Prostate gland (tissue), 2 donors: ENCODE measurements around the gene NPIPA5.

Source experiments
- POLR2A ChIP-seq: fragments of 450-650 bp; IDR thresholded peaks from one replicate; pipeline ENCODE4 v1.6.1; 2016; ENCODE audit warnings: antibody characterized with exemption, mild to moderate bottlenecking
- POLR2AphosphoS5 ChIP-seq: sonication (generic); formaldehyde crosslinking; IDR thresholded peaks from one replicate; pipeline ENCODE4 v1.6.1; 2017; ENCODE audit warnings: antibody characterized with exemption
- TF ChIP-seq, protein P1 (sequence below), 4 experiments: fragments of 200-600 bp in 2 of 4; fragments of 450-650 bp in 2 of 4; sonication (generic) in 2 of 4; IDR thresholded peaks; 1 replicate in 3 of 4; 2 replicates in 1 of 4; pipeline ENCODE4 v1.5.1; 2016 to 2019; ENCODE audit warnings: antibody characterized with exemption in 4 of 4, mild to moderate bottlenecking in 2 of 4, moderate library complexity in 2 of 4

DNA sequence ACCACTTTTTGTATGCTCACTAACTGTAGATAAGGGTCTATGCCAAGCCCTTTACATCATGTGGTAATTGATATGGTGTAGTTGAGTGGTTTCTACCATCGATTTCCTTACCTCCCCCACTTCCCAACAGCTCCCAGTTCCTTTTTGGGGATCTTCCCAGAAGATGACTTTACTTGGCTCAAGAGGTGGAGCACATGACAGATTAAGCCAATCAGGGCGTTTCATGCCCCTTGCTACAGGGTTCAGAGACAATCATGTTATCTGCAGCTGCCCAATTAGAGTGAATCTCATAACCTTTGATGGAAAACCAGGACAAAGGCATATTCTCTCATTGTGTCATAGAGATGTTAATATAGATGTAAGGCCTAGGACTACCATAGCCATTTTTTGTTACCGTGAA, 40.1 kb upstream of the NPIPA5 start:
- TF ChIP-seq POLR2AphosphoS5: no peak
- TF ChIP-seq, protein P1, sequence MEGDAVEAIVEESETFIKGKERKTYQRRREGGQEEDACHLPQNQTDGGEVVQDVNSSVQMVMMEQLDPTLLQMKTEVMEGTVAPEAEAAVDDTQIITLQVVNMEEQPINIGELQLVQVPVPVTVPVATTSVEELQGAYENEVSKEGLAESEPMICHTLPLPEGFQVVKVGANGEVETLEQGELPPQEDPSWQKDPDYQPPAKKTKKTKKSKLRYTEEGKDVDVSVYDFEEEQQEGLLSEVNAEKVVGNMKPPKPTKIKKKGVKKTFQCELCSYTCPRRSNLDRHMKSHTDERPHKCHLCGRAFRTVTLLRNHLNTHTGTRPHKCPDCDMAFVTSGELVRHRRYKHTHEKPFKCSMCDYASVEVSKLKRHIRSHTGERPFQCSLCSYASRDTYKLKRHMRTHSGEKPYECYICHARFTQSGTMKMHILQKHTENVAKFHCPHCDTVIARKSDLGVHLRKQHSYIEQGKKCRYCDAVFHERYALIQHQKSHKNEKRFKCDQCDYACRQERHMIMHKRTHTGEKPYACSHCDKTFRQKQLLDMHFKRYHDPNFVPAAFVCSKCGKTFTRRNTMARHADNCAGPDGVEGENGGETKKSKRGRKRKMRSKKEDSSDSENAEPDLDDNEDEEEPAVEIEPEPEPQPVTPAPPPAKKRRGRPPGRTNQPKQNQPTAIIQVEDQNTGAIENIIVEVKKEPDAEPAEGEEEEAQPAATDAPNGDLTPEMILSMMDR (IDR thresholded peaks at IDR 0.05): no peak
- no peak for TF ChIP-seq POLR2A
